Measurements from ENCODE around the gene CNTN2.
A peak's percentile ranks its signal among the peaks of the same experiment; 100 is the strongest.

CNTN2 gene, protein sequence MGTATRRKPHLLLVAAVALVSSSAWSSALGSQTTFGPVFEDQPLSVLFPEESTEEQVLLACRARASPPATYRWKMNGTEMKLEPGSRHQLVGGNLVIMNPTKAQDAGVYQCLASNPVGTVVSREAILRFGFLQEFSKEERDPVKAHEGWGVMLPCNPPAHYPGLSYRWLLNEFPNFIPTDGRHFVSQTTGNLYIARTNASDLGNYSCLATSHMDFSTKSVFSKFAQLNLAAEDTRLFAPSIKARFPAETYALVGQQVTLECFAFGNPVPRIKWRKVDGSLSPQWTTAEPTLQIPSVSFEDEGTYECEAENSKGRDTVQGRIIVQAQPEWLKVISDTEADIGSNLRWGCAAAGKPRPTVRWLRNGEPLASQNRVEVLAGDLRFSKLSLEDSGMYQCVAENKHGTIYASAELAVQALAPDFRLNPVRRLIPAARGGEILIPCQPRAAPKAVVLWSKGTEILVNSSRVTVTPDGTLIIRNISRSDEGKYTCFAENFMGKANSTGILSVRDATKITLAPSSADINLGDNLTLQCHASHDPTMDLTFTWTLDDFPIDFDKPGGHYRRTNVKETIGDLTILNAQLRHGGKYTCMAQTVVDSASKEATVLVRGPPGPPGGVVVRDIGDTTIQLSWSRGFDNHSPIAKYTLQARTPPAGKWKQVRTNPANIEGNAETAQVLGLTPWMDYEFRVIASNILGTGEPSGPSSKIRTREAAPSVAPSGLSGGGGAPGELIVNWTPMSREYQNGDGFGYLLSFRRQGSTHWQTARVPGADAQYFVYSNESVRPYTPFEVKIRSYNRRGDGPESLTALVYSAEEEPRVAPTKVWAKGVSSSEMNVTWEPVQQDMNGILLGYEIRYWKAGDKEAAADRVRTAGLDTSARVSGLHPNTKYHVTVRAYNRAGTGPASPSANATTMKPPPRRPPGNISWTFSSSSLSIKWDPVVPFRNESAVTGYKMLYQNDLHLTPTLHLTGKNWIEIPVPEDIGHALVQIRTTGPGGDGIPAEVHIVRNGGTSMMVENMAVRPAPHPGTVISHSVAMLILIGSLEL

GRCh38 chr1:205042911-205043806, at the start of gene CNTN2:
Gene CNTN2, plus strand, starts transcription at chr1:205043212. Its CDS starts 9,974 bp downstream, at chr1:205053186.
- DNase-seq (ENCODE audit: low read depth): peak; percentile 7

DNA sequence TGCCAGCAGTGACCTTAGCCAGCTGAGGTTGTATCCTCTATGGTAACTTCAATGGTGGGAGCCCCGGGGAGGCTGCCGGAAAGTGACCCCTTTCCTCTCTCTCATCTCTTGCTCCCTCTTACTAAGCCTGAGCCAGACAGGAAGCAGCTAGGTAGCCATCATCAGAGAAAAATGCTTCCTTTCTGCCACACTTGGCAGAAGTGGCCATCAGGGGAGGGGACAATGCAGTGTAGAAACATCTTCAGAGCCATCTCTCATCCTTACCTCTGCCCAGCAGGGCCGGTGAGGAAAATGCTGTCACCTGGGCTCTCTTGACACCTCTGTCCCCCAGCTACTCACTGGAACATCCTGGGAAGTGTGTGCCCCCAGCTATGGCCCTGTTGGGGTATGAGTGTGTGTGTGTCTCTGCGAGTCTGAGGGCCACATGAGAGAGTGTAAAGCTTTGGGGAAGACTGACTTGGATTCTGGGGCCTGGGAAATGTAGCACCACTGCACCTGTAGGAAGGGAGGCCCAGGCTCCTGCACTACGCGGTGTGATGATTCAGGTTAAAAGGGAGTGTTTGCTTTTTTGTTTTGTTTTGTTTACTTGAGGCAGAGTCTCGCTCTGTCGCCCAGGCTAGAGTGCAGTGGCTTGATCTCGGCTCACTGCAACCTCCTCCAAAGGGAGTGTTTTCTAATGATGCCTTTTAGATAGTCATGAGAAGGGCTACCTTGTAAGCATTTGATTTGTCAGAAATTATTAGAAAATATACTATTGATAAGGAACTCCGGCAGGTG, 48.7 kb upstream of the CNTN2 start:
- DNase-seq (ENCODE audit: low read depth): no peak

- no peak for DNase-seq (ENCODE audit: low read depth)
Measured at GRCh38 chr1:204996981-204997380, 46.0 kb upstream of the CNTN2 start.

GRCh38 chr1:204997591-204998355, 45.2 kb upstream of the CNTN2 start:
- no peak for DNase-seq (ENCODE audit: low read depth)

- DNase-seq (ENCODE audit: low read depth): no peak
Measured at GRCh38 chr1:205001162-205001561, 41.9 kb upstream of the CNTN2 start.

DNA sequence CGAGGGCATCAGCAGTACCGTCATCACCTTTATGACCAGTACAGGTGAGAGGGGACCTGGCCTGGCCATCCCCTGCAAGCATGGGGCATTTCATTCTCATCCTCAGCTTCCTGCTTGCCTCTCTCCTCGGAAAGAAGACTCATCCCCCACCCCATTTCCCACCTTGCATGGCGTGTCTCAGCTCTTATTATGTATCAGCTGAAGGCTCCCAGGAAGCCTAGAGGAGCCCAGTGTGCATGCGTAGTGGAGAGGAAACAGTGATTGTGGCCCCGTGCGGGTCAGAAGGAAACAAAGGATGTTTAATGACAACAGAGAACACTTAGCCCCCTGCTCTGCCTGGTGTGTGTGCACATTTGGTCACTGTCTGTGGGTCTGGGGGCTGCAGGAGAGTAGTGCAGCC, 40.3 kb upstream of the CNTN2 start:
- no peak for DNase-seq (ENCODE audit: low read depth)

GRCh38 chr1:205003358-205004131, 39.5 kb upstream of the CNTN2 start:
- DNase-seq (ENCODE audit: low read depth): no peak

DNA sequence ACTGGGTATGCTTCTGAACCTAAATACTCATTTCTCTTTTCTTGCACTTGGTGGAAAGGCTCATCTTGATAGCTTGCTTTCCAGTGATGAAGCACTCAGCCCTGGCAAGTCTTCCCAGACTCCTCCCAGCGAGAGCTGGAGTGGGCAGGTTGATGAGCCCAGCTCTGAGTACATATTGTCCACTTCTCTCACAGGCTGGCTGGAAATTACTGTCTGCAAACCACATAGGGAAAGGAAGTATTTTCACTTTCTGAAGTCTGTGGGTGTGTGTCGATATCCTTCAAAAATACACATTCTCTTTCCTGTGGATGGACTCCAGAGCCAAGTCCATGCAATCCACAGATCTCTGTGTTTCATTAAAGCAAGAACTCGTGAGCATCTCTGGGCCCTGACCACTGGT, 38.7 kb upstream of the CNTN2 start:
- no peak for DNase-seq (ENCODE audit: low read depth)

DNA sequence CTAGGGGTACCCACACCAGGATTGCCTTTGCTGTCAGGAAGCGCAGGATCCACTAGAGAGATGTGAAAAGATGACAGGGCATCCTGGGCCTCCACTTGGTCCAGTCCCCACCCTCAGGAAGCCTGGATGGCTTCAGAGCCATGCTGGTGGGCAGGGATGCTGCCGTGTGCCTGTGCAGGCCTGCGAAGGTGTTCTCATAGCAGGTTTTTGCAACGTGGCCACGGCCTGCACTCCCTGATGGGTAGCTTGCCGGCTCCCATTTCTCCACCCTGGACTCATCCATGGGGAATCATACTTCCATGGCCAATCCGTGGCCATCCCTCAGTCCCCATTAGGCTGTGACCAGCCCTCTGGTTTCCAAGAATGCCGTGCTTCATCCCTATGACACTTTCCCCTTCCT, 34.1 kb upstream of the CNTN2 start:
- DNase-seq (ENCODE audit: low read depth): no peak

GRCh38 chr1:205009670-205010069, 33.3 kb upstream of the CNTN2 start:
- no peak for DNase-seq (ENCODE audit: low read depth)

- no peak for DNase-seq (ENCODE audit: low read depth)
Measured at GRCh38 chr1:205012391-205013140, 30.4 kb upstream of the CNTN2 start.

DNA sequence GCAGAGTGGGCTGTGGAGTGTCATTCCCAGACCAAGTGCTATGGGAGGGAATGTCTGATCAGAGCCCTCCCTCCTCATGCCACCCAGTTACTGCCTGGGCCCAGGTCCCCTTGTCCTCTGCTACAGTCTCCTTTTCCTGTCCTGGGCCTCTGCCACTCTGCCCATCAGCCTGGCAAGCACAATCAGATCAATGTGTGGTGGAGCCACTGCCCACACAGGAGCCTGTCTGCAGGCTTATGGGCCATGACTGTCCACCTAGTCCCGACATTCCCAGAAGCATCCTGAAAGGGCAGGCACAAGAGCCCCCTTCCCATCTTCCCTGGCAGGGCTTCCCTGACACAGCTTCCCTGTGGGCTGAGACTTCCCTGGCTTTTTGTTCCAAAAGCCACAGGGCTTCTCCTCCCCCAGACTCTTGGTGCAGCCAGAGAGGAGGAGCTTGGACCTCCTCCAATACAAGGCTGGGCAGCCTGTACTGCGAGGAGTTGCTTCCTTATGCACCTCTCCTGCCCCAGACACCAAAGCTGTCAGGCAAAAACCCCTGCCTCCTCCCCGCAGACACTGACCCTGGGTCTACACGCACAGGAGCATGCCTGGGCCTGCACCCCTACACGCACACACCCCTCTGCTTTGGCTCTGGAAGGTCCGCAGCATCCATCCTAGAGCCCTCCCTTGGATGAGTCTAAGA, 29.2 kb upstream of the CNTN2 start:
- peak; percentile 7 for DNase-seq (ENCODE audit: low read depth)

GRCh38 chr1:205014783-205015182, 28.2 kb upstream of the CNTN2 start:
- DNase-seq (ENCODE audit: low read depth): no peak

DNA sequence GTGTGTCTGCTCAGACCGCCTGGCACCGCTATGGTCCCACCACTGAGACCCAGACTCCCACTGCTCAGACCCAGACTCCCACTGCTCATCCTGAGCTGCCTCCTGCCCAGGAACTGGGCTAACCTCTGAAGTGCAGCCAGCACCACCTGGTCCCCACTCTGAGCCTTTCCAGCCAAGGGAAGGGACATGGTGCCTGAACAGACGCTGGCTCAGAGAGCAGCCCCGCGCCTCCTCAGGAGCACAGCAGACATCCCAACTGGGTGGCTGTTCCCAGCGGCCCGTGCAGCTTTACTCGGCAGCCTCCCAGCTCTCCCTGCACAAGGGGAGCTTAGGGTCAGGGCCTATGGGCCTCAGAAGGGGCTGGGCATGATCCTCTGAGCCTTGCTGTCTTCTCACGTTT, 27.8 kb upstream of the CNTN2 start:
- no peak for DNase-seq (ENCODE audit: low read depth)

DNA sequence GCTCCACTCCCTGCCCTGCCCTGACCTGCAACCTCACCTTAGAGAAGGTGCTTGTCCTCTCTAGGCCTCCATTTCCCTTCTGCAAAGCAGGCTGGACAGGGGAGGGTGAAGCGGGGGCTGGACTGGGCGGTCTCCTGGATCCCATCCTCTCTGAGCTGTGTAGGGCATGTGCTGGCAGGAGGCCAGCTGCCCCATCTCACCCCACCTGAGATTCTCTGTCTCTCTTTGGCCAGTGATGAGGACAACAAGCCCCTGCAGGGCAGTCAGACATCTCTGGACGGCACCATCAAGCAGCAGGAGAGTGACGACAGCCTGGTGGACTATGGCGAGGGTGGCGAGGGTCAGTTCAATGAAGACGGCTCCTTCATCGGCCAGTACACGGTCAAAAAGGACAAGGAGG, 26.9 kb upstream of the CNTN2 start:
- no peak for DNase-seq (ENCODE audit: low read depth)

- DNase-seq (ENCODE audit: low read depth): no peak
Measured at GRCh38 chr1:205016584-205016983, 26.4 kb upstream of the CNTN2 start.

- DNase-seq (ENCODE audit: low read depth): no peak
Measured at GRCh38 chr1:205017001-205017400, 26.0 kb upstream of the CNTN2 start.

DNA sequence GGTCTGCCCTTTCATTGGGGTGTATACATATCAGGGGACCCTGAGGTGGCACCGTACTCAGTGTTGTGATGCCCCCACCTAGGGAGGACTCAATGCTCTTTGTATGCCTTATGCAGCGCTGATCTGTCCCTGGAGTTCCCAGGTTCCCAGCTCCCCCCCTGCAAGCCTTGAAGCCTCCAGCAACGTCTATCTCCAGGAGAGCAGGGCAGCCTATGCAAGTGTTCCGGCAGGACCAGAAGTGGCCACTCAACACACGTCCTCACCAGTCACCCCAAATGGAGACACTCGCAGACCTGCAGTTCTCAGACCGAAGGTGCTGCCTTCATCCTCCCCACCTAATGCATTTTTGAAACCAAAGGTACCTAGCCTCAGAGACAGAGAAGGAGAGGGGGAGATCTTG, 25.2 kb upstream of the CNTN2 start:
- no peak for DNase-seq (ENCODE audit: low read depth)
